Measurements from ENCODE around the gene KLC1. TPM values are rescaled to one million over a fixed set of nuclear protein-coding genes. Genes with fewer than 3 reads are reported as not detected.

Gene KLC1
- total RNA-seq, 2 donors from 2014 or later: 185 to 201 TPM

GRCh38 chr14:103693515-103693914, 64.5 kb downstream of the KLC1 start:
- Histone ChIP-seq H3K36me3 (peaks cover 39% of the 10 kb centered on the region), H3K9me3 (no peaks in the 10 kb centered on the region), H3K27me3 (no peaks in the 10 kb centered on the region), H3K4me3 (no peak overlapping the region), H3K4me1 (peaks cover 0 to 48% of the 10 kb centered on the region in 2 donors), H3K27ac (no peak overlapping the region)
- TF ChIP-seq CTCF (IDR thresholded peaks at IDR 0.05): no peak
- DNase-seq (ENCODE audit: low spot score): no peak

GRCh38 chr14:103694572-103695026, 65.6 kb downstream of the KLC1 start:
- Histone ChIP-seq H3K27ac (no peak overlapping the region), H3K4me3 (no peak overlapping the region), H3K9me3 (no peaks in the 10 kb centered on the region), H3K27me3 (no peaks in the 10 kb centered on the region), H3K4me1 (peaks cover 0 to 49% of the 10 kb centered on the region in 2 donors), H3K36me3 (peaks cover 50% of the 10 kb centered on the region)
- TF ChIP-seq CTCF (IDR thresholded peaks at IDR 0.05): no peak
- DNase-seq (ENCODE audit: low spot score): no peak

- H3K36me3 ChIP-seq: peaks cover 53% of the 10 kb centered on the region
- no peak for TF ChIP-seq CTCF (IDR thresholded peaks at IDR 0.05)
- no peak overlapping the region for H3K27ac ChIP-seq
- peaks cover 0 to 50% of the 10 kb centered on the region in 2 donors for H3K4me1 ChIP-seq
- no peaks in the 10 kb centered on the region for H3K9me3 ChIP-seq
- DNase-seq (ENCODE audit: low spot score): no peak
- no peaks in the 10 kb centered on the region for H3K27me3 ChIP-seq
- no peak overlapping the region for H3K4me3 ChIP-seq
These were observed 66.5 kb downstream of the KLC1 start for GRCh38 chr14:103695296-103696069.

- H3K36me3 ChIP-seq: peaks cover 58% of the 10 kb centered on the region
- no peak overlapping the region for H3K4me3 ChIP-seq
- no peaks in the 10 kb centered on the region for H3K27me3 ChIP-seq
- peaks cover 0 to 56% of the 10 kb centered on the region in 2 donors for H3K4me1 ChIP-seq
- TF ChIP-seq CTCF (IDR thresholded peaks at IDR 0.05): no peak
- no peak overlapping the region for H3K27ac ChIP-seq
- no peak for DNase-seq (ENCODE audit: low spot score)
- no peaks in the 10 kb centered on the region for H3K9me3 ChIP-seq
These were observed 67.0 kb downstream of the KLC1 start for GRCh38 chr14:103696070-103696402.

GRCh38 chr14:103696466-103697071, 67.6 kb downstream of the KLC1 start:
- no peak for DNase-seq (ENCODE audit: low spot score)

More at GRCh38 chr14:103696466-103697071, 67.6 kb downstream of the KLC1 start:
- H3K4me3 ChIP-seq: no peak overlapping the region
- no peaks in the 10 kb centered on the region for H3K27me3 ChIP-seq
- peaks cover 0 to 60% of the 10 kb centered on the region in 2 donors for H3K4me1 ChIP-seq
- peaks cover 64% of the 10 kb centered on the region for H3K36me3 ChIP-seq
- TF ChIP-seq CTCF (IDR thresholded peaks at IDR 0.05): no peak
- H3K27ac ChIP-seq: peak overlapping the region; percentile 48 to 60
- H3K9me3 ChIP-seq: no peaks in the 10 kb centered on the region

Data from right atrium auricular region (tissue), 2 donors.